Right atrium auricular region (tissue), 2 donors: ENCODE data around the gene ULK3. TPM values are rescaled to one million over a fixed set of nuclear protein-coding genes. Genes with fewer than 3 reads are reported as not detected.

Experiments used
- DNase-seq: peaks from one replicate; pipeline ENCODE4 v3.0.0-alpha.2; 2019; ENCODE audit warnings: low spot score
- H3K27ac ChIP-seq, 2 donors: fragments of 200-600 bp; sonication (generic); 1 replicate in 1 of 2; 2 replicates in 1 of 2; pipeline ENCODE4 v1.5.1; 2016 to 2019
- H3K27me3 ChIP-seq, 2 donors: fragments of 200-600 bp; sonication (generic); one replicate each; pipeline versions ENCODE4 v1.5.1 to v1.6.0; 2017 to 2019
- H3K36me3 ChIP-seq: fragments of 200-600 bp; sonication (generic); one replicate; pipeline ENCODE4 v1.5.1; 2016
- H3K4me1 ChIP-seq, 2 donors: fragments of 200-600 bp; sonication (generic); one replicate each; pipeline versions ENCODE4 v1.5.1 to v1.6.0; 2017 to 2019
- H3K4me3 ChIP-seq, 2 donors: fragments of 200-600 bp; sonication (generic); 1 replicate in 1 of 2; 2 replicates in 1 of 2; pipeline ENCODE4 v1.5.1; 2017 to 2019; ENCODE audit warnings: mild to moderate bottlenecking in 1 of 2, moderate library complexity in 1 of 2
- H3K9me3 ChIP-seq, 2 donors: fragments of 200-600 bp; sonication (generic); one replicate each; pipeline ENCODE4 v1.5.1; 2019
- total RNA-seq, 2 donors: library from RNA; depleted of rRNA; stranded (reverse); fragments of >200 nt; gene quantifications; one replicate each; pipeline ENCODE4 v1.1.0, GENCODE V29; 2016
- TF ChIP-seq, protein P1 (sequence below), 2 donors: fragments of 200-600 bp; sonication (generic); IDR thresholded peaks; one replicate each; pipeline ENCODE4 v1.5.1; 2019; ENCODE audit warnings: antibody characterized with exemption in 2 of 2

The ULK3 gene
- total RNA-seq, 2 donors from 2014 or later = 38.1 to 42.9 TPM

DNA sequence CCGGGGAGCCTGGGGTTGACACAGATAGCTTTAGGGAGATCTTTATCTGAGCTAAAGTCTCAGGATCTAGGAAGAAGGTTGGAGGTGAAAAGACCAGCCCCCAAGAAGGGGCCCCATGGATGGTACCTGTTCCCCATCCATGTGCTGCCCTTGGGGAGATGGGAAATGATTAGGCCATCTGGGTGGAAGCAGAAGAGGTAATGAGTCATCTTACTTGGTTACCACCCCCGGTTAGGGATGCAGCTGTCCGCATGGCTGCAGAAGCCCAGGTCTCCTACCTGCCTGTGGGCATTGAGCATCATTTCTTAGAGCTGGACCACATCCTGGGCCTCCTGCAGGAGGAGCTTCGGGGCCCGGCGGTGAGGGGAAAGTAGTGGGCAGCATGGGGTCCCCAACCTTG lies 19.6 kb downstream of the ULK3 start:
- H3K27ac ChIP-seq = no peak overlapping the region
- H3K27me3 ChIP-seq = no peaks in the 10 kb centered on the region
- no peak for DNase-seq
- no peak overlapping the region for H3K4me3 ChIP-seq
- no peaks in the 10 kb centered on the region for H3K9me3 ChIP-seq
- TF ChIP-seq, protein P1, sequence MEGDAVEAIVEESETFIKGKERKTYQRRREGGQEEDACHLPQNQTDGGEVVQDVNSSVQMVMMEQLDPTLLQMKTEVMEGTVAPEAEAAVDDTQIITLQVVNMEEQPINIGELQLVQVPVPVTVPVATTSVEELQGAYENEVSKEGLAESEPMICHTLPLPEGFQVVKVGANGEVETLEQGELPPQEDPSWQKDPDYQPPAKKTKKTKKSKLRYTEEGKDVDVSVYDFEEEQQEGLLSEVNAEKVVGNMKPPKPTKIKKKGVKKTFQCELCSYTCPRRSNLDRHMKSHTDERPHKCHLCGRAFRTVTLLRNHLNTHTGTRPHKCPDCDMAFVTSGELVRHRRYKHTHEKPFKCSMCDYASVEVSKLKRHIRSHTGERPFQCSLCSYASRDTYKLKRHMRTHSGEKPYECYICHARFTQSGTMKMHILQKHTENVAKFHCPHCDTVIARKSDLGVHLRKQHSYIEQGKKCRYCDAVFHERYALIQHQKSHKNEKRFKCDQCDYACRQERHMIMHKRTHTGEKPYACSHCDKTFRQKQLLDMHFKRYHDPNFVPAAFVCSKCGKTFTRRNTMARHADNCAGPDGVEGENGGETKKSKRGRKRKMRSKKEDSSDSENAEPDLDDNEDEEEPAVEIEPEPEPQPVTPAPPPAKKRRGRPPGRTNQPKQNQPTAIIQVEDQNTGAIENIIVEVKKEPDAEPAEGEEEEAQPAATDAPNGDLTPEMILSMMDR (IDR thresholded peaks at IDR 0.05) = no peak
- H3K36me3 ChIP-seq = no peaks in the 10 kb centered on the region
- H3K4me1 ChIP-seq = peaks cover 0 to 32% of the 10 kb centered on the region in 2 donors

DNA sequence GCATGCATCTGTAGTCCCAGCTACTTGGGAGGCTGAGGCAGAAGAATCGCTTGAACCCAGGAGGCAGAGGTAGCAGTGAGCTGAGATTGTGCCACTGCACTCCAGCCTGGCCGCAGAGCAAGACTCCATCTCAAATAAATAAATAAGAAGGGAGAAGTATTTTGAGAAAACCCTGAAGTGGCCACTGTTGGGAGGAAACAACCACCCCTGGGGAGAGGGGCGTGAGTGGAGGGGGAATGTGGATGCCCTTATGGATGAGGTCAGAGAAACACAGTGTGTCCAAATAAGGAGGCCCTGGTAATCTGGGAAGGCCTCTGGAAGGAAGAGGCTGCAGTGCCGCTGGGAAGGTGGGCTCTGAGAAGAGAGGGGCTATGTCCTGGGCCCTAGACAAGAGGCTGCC lies 20.7 kb downstream of the ULK3 start:
- TF ChIP-seq, protein P1 (IDR thresholded peaks at IDR 0.05) = no peak
- Histone ChIP-seq H3K9me3 (no peaks in the 10 kb centered on the region), H3K36me3 (no peaks in the 10 kb centered on the region), H3K27me3 (no peaks in the 10 kb centered on the region), H3K27ac (peak overlapping the region; percentile 81 to 83), H3K4me1 (peaks cover 0 to 40% of the 10 kb centered on the region in 2 donors), H3K4me3 (no peak overlapping the region)
- DNase-seq = no peak

DNA sequence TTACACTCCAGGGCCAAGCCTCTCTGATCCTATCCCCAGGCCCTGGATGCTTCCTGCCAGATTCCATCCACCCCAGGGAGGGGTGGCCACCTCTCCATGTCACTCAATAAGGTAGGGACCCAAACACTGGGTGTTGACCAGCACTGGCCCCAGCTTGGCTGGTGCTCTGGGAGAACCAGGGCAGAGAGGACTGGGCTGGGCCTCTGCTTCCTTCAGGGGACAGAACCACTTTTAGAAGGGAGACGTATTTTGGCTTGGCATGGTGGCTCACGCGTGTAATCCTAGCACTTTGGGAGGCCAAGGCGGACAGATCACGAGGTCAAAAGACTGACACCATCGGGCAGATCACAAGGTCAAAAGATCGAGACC lies 21.2 kb downstream of the ULK3 start:
- no peaks in the 10 kb centered on the region for H3K27me3 ChIP-seq
- DNase-seq = no peak
- peak overlapping the region; percentile 81 to 83 for H3K27ac ChIP-seq
- peaks cover 0 to 44% of the 10 kb centered on the region in 2 donors for H3K4me1 ChIP-seq
- H3K36me3 ChIP-seq = no peaks in the 10 kb centered on the region
- TF ChIP-seq, protein P1 (IDR thresholded peaks at IDR 0.05) = no peak
- H3K4me3 ChIP-seq = no peak overlapping the region
- no peaks in the 10 kb centered on the region for H3K9me3 ChIP-seq

DNA sequence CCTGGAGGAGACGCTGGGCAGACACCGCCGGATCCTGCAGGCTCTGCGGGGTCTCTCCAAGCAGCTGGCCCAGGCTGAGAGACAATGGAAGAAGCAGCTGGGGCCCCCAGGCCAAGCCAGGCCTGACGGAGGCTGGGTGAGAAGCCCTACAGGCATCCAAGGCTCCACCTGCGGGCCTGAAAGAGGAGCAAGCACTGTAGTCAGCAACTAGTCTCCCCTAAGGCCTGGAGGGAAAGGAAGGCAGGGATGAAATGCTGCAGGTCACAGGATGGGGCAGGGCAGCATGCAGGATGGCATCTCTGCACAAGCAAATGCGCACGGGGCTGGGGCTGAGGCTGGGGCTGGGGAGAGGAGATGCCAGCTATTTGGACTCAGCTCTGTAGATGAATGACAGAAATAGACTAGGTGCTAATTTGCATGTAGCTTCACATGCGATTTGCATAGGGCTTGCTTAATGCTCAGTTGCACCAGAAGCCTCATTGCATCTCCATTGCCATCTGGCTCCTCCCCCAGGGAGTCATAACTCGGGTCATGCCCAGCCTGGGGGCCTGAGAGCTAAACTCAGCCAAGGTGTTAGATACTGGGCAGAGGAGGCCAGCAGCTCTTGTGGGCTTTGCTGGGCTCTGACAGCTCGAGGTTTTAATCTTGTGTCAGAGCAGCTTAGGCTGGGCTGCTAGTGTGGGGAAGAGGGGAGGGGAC lies 21.7 kb downstream of the ULK3 start:
- no peaks in the 10 kb centered on the region for H3K36me3 ChIP-seq
- TF ChIP-seq, protein P1 (IDR thresholded peaks at IDR 0.05) = no peak
- no peaks in the 10 kb centered on the region for H3K9me3 ChIP-seq
- no peaks in the 10 kb centered on the region for H3K27me3 ChIP-seq
- H3K4me3 ChIP-seq = no peak overlapping the region
- peaks cover 0 to 44% of the 10 kb centered on the region in 2 donors for H3K4me1 ChIP-seq
- peak overlapping the region; percentile 81 to 83 for H3K27ac ChIP-seq
- DNase-seq = no peak

DNA sequence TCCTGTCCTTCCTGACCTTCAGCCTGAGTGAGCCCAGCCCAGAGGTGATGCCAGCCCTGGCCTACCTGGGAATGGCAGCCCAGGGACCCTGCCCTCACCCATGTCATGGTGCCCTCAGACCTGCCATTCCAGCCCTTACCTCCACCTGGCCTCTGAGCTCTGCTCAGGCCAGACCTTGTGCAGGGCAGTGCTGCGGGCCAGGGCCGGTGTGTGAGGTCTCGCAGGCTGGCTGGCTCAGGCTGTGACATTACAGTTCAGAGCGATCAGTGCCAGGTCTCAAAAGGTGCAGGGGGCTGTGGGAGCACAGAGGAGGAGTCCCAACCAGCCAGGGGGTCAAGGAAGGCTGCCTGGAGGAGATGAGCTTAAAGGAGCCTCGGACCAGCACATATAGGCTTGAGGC lies 22.9 kb downstream of the ULK3 start:
- peak overlapping the region; percentile 81 to 83 for H3K27ac ChIP-seq
- peaks cover 0 to 53% of the 10 kb centered on the region in 2 donors for H3K4me1 ChIP-seq
- H3K36me3 ChIP-seq = no peaks in the 10 kb centered on the region
- no peak overlapping the region for H3K4me3 ChIP-seq
- no peaks in the 10 kb centered on the region for H3K9me3 ChIP-seq
- H3K27me3 ChIP-seq = no peaks in the 10 kb centered on the region
- TF ChIP-seq, protein P1 (IDR thresholded peaks at IDR 0.05) = no peak
- DNase-seq = no peak

DNA sequence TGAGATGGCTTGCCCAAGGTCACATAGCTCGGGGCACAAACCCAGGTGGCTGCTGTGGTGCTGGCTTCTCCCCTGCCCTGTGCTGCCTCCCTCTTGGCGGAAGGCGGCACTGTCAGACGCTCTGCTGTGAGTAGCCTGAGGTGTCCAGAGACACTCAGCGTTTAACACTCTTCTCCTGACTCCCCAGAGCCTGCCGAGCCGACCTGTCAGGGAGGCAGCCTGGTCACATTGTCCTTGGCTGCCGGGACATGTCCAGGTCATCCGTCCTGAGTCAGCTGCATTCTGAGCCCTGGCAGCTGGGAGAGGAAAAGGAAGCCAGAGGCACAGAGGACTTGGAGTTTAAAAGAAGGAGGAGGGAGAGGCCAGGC lies 25.6 kb downstream of the ULK3 start:
- Histone ChIP-seq H3K9me3 (no peaks in the 10 kb centered on the region), H3K27me3 (no peaks in the 10 kb centered on the region), H3K27ac (peak overlapping the region; percentile 83 to 86), H3K4me3 (no peak overlapping the region), H3K4me1 (peaks cover 0 to 53% of the 10 kb centered on the region in 2 donors), H3K36me3 (no peaks in the 10 kb centered on the region)
- TF ChIP-seq, protein P1 (IDR thresholded peaks at IDR 0.05) = peak in 1 of 2 donors; percentile 56
- no peak for DNase-seq
